CMK (cell line): ENCODE data around the gene NME7.
"Not testable (repeated sequence)": the region's sequence is repeated elsewhere in the genome, so short reads cannot be mapped to it uniquely, and the experiment has no call there.

Experiments used
- DNase-seq: peaks from one replicate; pipeline ENCODE4 v3.0.0-alpha.2; 2010; ENCODE audit warnings: low read depth

NME7 gene

GRCh38 chr1:169367686-169368405 lies at the start of gene NME7, which contains the start of gene BLZF1:
TSS of gene NME7 (minus strand) at chr1:169367797. CDS start at chr1:169367710, 87 bp downstream.
TSS of gene BLZF1 (plus strand) at chr1:169368195. CDS start at chr1:169369523, 1,328 bp downstream.
- peak; percentile 98 for DNase-seq

GRCh38 chr1:169414952-169415351 lies 47.4 kb upstream of the NME7 start:
- no peak for DNase-seq

- not testable (repeated sequence) for DNase-seq
Measured at GRCh38 chr1:169408340-169408739, 40.7 kb upstream of the NME7 start.

- DNase-seq: not testable (repeated sequence)
Measured at GRCh38 chr1:169402578-169402977, 35.0 kb upstream of the NME7 start.

- no peak for DNase-seq
Measured at GRCh38 chr1:169395955-169396354, 28.4 kb upstream of the NME7 start.

GRCh38 chr1:169392406-169392805 lies 24.8 kb upstream of the NME7 start:
- DNase-seq: no peak

- no peak for DNase-seq
Measured at GRCh38 chr1:169390303-169390702, 22.7 kb upstream of the NME7 start.

- DNase-seq: no peak
Measured at GRCh38 chr1:169387399-169387798, 19.8 kb upstream of the NME7 start.

GRCh38 chr1:169383449-169383848 lies 15.9 kb upstream of the NME7 start:
- no peak for DNase-seq

GRCh38 chr1:169381162-169381561 lies 13.6 kb upstream of the NME7 start:
- DNase-seq: no peak

GRCh38 chr1:169371404-169371803 lies 3.8 kb upstream of the NME7 start:
- DNase-seq: peak; percentile 70

- DNase-seq: no peak
Measured at GRCh38 chr1:169368406-169368769, 791 bp upstream of the NME7 start.

GRCh38 chr1:169367096-169367685 lies 406 bp downstream of the NME7 start:
- DNase-seq: no peak

GRCh38 chr1:169364948-169365347 lies 2.6 kb downstream of the NME7 start:
- no peak for DNase-seq

- no peak for DNase-seq
Measured at GRCh38 chr1:169363046-169363730, 4.4 kb downstream of the NME7 start.

GRCh38 chr1:169361281-169361680 lies 6.3 kb downstream of the NME7 start:
- DNase-seq: no peak

GRCh38 chr1:169360415-169360814 lies 7.2 kb downstream of the NME7 start:
- DNase-seq: no peak

- DNase-seq: no peak
Measured at GRCh38 chr1:169348383-169349036, 19.1 kb downstream of the NME7 start.

- no peak for DNase-seq
Measured at GRCh38 chr1:169347688-169348382, 19.8 kb downstream of the NME7 start.

GRCh38 chr1:169346036-169346589 lies 21.5 kb downstream of the NME7 start:
- no peak for DNase-seq

GRCh38 chr1:169345511-169345910 lies 22.1 kb downstream of the NME7 start:
- no peak for DNase-seq

- DNase-seq: not testable (repeated sequence)
Measured at GRCh38 chr1:169342096-169342495, 25.5 kb downstream of the NME7 start.
